K562 (cell line): Measurements from ENCODE around the gene TNFAIP6. TPM values are rescaled to one million over a fixed set of nuclear protein-coding genes. Genes with fewer than 3 reads are reported as not detected.
A peak's percentile ranks its signal among the peaks of the same experiment; 100 is the strongest.

Experiments used
- CBFA2T2 ChIP-seq: fragments of 450-650 bp; conservative IDR thresholded peaks from 2 replicates; pipeline ENCODE4 v1.6.1; 2017; ENCODE audit warnings: mild to moderate bottlenecking
- DDX20 ChIP-seq: fragments of 450-650 bp; IDR thresholded peaks from 2 replicates; pipeline ENCODE4 v1.6.1; 2016; ENCODE audit warnings: missing genetic modification characterization, low read depth, mild to moderate bottlenecking, missing compliant biosample characterization, moderate library complexity
- FOXA1 ChIP-seq: fragments of 450-650 bp; IDR thresholded peaks from 2 replicates; pipeline ENCODE4 v1.6.1; 2016; ENCODE audit warnings: mild to moderate bottlenecking, borderline replicate concordance
- FOXP4 ChIP-seq: sonication (generic); formaldehyde crosslinking; IDR thresholded peaks from 2 replicates; pipeline ENCODE4 v1.8.0; 2022; ENCODE audit warnings: mild to moderate bottlenecking, missing genetic modification reagents, borderline replicate concordance
- GTF2E2 ChIP-seq: fragments of 200-800 bp; sonication (Bioruptor generic); IDR thresholded peaks from 2 replicates; pipeline ENCODE4 v1.6.1; 2016; ENCODE audit warnings: missing genetic modification characterization, missing compliant biosample characterization
- HDAC1 ChIP-seq, 2 experiments: fragments of 450-650 bp; IDR thresholded peaks; 2 replicates each; pipeline ENCODE4 v1.6.1; 2016 to 2017; ENCODE audit warnings: inconsistent platforms in 1 of 2, mild to moderate bottlenecking in 1 of 2, moderate library complexity in 1 of 2
- HNRNPK ChIP-seq: fragments of 200-400 bp; formaldehyde crosslinking; IDR thresholded peaks from one replicate; pipeline ENCODE4 v1.6.1; 2018; ENCODE audit warnings: mild to moderate bottlenecking, low read depth, low read length; ENCODE audit not compliant: poor library complexity, severe bottlenecking
- IRF1 ChIP-seq: sonication (generic); formaldehyde crosslinking; IDR thresholded peaks from 2 replicates; pipeline ENCODE4 v1.8.0; 2022; ENCODE audit warnings: missing genetic modification reagents, mild to moderate bottlenecking, borderline replicate concordance
- KLF16 ChIP-seq: IDR thresholded peaks from 2 replicates; pipeline ENCODE4 v1.6.1; 2016; ENCODE audit warnings: antibody characterized with exemption
- LEF1 ChIP-seq: fragments of 450-650 bp; IDR thresholded peaks from 2 replicates; pipeline ENCODE4 v1.6.1; 2016; ENCODE audit warnings: mild to moderate bottlenecking
- MECOM ChIP-seq: fragments of 250-450 bp; sonication (Bioruptor Pico); IDR thresholded peaks from 2 replicates; pipeline ENCODE4 v1.8.0; 2022; ENCODE audit warnings: inconsistent platforms
- PBX2 ChIP-seq, 2 experiments: IDR thresholded peaks in 1 of 2; conservative IDR thresholded peaks in 1 of 2; 2 replicates each; pipeline ENCODE4 v1.6.1; 2016; ENCODE audit warnings: low read depth in 2 of 2, mild to moderate bottlenecking in 1 of 2, missing compliant biosample characterization in 1 of 2, missing genetic modification characterization in 1 of 2, moderate library complexity in 1 of 2
- SRF ChIP-seq, 2 experiments: fragments of 250-450, 450-650 bp in 1 of 2; sonication (Bioruptor Pico) in 1 of 2; sonication (generic) in 1 of 2; formaldehyde crosslinking; IDR thresholded peaks; 2 replicates each; pipeline versions ENCODE4 v1.5.0 to v1.5.1; 2020 to 2022; ENCODE audit warnings: mild to moderate bottlenecking in 1 of 2, missing genetic modification reagents in 1 of 2
- TCF3 ChIP-seq: sonication (generic); formaldehyde crosslinking; IDR thresholded peaks from 2 replicates; pipeline ENCODE4 v1.4.0; 2020; ENCODE audit warnings: mild to moderate bottlenecking, missing genetic modification reagents
- YY1 ChIP-seq, 3 experiments: IDR thresholded peaks; 2 replicates each; pipeline ENCODE4 v1.6.1; 2011; ENCODE audit warnings: low read length in 2 of 3, mild to moderate bottlenecking in 2 of 3, moderate library complexity in 2 of 3, borderline replicate concordance in 1 of 3, control low read depth in 1 of 3, low read depth in 1 of 3; ENCODE audit not compliant: insufficient read depth in 3 of 3, insufficient replicate concordance in 2 of 3, control insufficient read depth in 1 of 3, insufficient read length in 1 of 3; ENCODE audit errors: extremely low read depth in 1 of 3
- ZEB2 ChIP-seq: fragments of 450-650 bp; IDR thresholded peaks from 2 replicates; pipeline ENCODE4 v1.6.1; 2016
- ZNF140 ChIP-seq: fragments of 250-450 bp; sonication (Bioruptor Pico); IDR thresholded peaks from 2 replicates; pipeline ENCODE4 v1.8.0; 2021; ENCODE audit warnings: moderate library complexity, mild to moderate bottlenecking, inconsistent platforms
- ZNF143 ChIP-seq: sonication (generic); formaldehyde crosslinking; IDR thresholded peaks from 2 replicates; pipeline ENCODE4 v1.9.0; 2022; ENCODE audit warnings: mild to moderate bottlenecking, missing genetic modification reagents
- ZNF316 ChIP-seq: fragments of 450-650 bp; IDR thresholded peaks from 2 replicates; pipeline ENCODE4 v1.6.1; 2016
- ZNF561 ChIP-seq: fragments of 450-650 bp; formaldehyde crosslinking; conservative IDR thresholded peaks from 2 replicates; pipeline ENCODE4 v1.4.0; 2020; ENCODE audit warnings: mild to moderate bottlenecking, moderate library complexity
- ZNF57 ChIP-seq: fragments of 450-650 bp; formaldehyde crosslinking; IDR thresholded peaks from 2 replicates; pipeline ENCODE4 v1.4.0; 2020; ENCODE audit warnings: mild to moderate bottlenecking, moderate library complexity
- polyA plus RNA-seq, 8 experiments: library from polyadenylated mRNA; depleted of rRNA in 4 of 8; stranded (reverse) in 5 of 8; unstranded in 3 of 8; fragments of >200 nt; fragmentation: Nextera tagmentation in 2 of 8; fragmentation: Illumina TruSeq in 1 of 8; extraction: Ambion mirVana in 2 of 8; extraction: Trizol in 1 of 8; gene quantifications; 2 replicates each; pipeline versions ENCODE4 v1.2.1 to v1.2.3, GENCODE V29; 2011 to 2014; ENCODE audit warnings: inconsistent platforms in 1 of 8, missing spikeins in 1 of 8
- total RNA-seq, 7 experiments: library from RNA; depleted of rRNA in 6 of 7; stranded (reverse); fragments of >200 nt in 6 of 7; fragmentation: Illumina TruSeq in 2 of 7; extraction: Trizol in 2 of 7; gene quantifications; 2 replicates each; pipeline versions ENCODE4 v1.2.1 to v1.2.3, GENCODE V29; 2011 to 2021; ENCODE audit warnings: low replicate concordance in 1 of 7

The TNFAIP6 gene
- total and polyA plus RNA-seq, 9 of the 15 experiments (the other 6 are each of a cell fraction or from before 2014, with no cell fraction given): 0.07 to 0.28 (median 0.08) TPM; not detected in 6

GRCh38 chr2:151409601-151410484 lies 52.5 kb downstream of the TNFAIP6 start, which contains the start of gene RIF1 (continued):
- no peak; the same call in none of the 2 replicates for TF ChIP-seq FOXP4 (CRISPR knock-in tag)
- no peak for TF ChIP-seq ZNF561 (CRISPR knock-in tag)
- TF ChIP-seq ZEB2: 0 out of 2 replicates have a peak, but pooled peaks have one; percentile 46
- TF ChIP-seq YY1 (IDR thresholded peaks at IDR 0.05; ENCODE audit: borderline replicate concordance in 1 of 3, control insufficient read depth in 1 of 3, extremely low read depth in 1 of 3, insufficient read depth in 3 of 3, insufficient read length in 1 of 3, insufficient replicate concordance in 2 of 3, low read depth in 1 of 3, low read length in 2 of 3): peak; percentile 93 to 99 (median 98)
- TF ChIP-seq ZNF143 (CRISPR knock-in tag): peak; percentile 58; the same call in 1 of the 2 replicates
- TF ChIP-seq HDAC1 (IDR thresholded peaks at IDR 0.05): peak in 1 of 2 experiments; percentile 95; a peak in 2 of 4 replicates
- no peak for TF ChIP-seq PBX2 (CRISPR knock-in tag; IDR thresholded peaks at IDR 0.05; ENCODE audit: low read depth)
- TF ChIP-seq PBX2 (tag; conservative IDR thresholded peaks at IDR 0.05; ENCODE audit: low read depth): no peak
- TF ChIP-seq IRF1 (CRISPR knock-in tag): peak; percentile 77; the same call in 1 of the 2 replicates
- TF ChIP-seq ZNF316: 0 out of 2 replicates have a peak, but pooled peaks have one; percentile 8
- no peak for TF ChIP-seq DDX20 (tag)
- TF ChIP-seq HNRNPK: no peak
- no peak for TF ChIP-seq ZNF140 (CRISPR knock-in tag)
- no peak for TF ChIP-seq CBFA2T2
- 0 out of 2 replicates have a peak, but pooled peaks have one; percentile 13 for TF ChIP-seq LEF1
- peak in 1 of 2 experiments; percentile 56; a peak in 2 of 4 replicates for TF ChIP-seq SRF (CRISPR knock-in tag; IDR thresholded peaks at IDR 0.05)
- TF ChIP-seq TCF3 (CRISPR knock-in tag): no peak; the same call in 1 of the 2 replicates
- peak; percentile 24; the same call in 1 of the 2 replicates for TF ChIP-seq KLF16
- TF ChIP-seq GTF2E2: no peak; the same call in 1 of the 2 replicates
- no peak for TF ChIP-seq FOXA1
- TF ChIP-seq MECOM (CRISPR knock-in tag): no peak
- TF ChIP-seq ZNF57 (CRISPR knock-in tag): no peak
